OCI-LY1 (cell line): ENCODE results near the gene MRPL50.

Experiments
- H2AFZ ChIP-seq: fragments of 200-600 bp; sonication (generic), shearing (Covaris generic); 2 replicates; pipeline ENCODE4 v1.6.0; 2014; ENCODE audit warnings: antibody characterized with exemption, mild to moderate bottlenecking, low read length
- H3F3A ChIP-seq: fragments of 200-600 bp; sonication (generic), shearing (Covaris generic); 2 replicates; pipeline ENCODE4 v1.6.0; 2014; ENCODE audit warnings: mild to moderate bottlenecking, antibody characterized with exemption, low read length, moderate library complexity; ENCODE audit not compliant: insufficient read depth
- H3K27ac ChIP-seq: fragments of 200-600 bp; sonication (generic); 2 replicates; pipeline ENCODE4 v1.5.1; 2014; ENCODE audit warnings: low read length, mixed run types, mild to moderate bottlenecking, low read depth; ENCODE audit not compliant: poor library complexity, severe bottlenecking
- H3K27me3 ChIP-seq: fragments of 200-600 bp; sonication (generic); 2 replicates; pipeline ENCODE4 v1.6.0; 2014; ENCODE audit warnings: antibody characterized with exemption, mild to moderate bottlenecking, low read length, moderate library complexity; ENCODE audit not compliant: insufficient read depth
- H3K36me3 ChIP-seq: fragments of 200-600 bp; sonication (generic); 2 replicates; pipeline ENCODE4 v1.6.1; 2014; ENCODE audit warnings: mild to moderate bottlenecking, antibody characterized with exemption, low read length, moderate library complexity, mixed read lengths; ENCODE audit not compliant: insufficient read depth
- H3K4me1 ChIP-seq: fragments of 200-600 bp; sonication (generic); 2 replicates; pipeline ENCODE4 v1.5.1; 2014; ENCODE audit warnings: mild to moderate bottlenecking, low read length, moderate library complexity; ENCODE audit not compliant: insufficient read depth, severe bottlenecking
- H3K4me2 ChIP-seq: fragments of 200-600 bp; sonication (generic), shearing (Covaris generic); 2 replicates; pipeline ENCODE4 v1.6.1; 2014; ENCODE audit warnings: low read length
- H3K4me3 ChIP-seq: fragments of 200-600 bp; sonication (generic); 2 replicates; pipeline ENCODE4 v1.5.1; 2014; ENCODE audit warnings: low read length, low read depth, mild to moderate bottlenecking, mixed read lengths; ENCODE audit not compliant: poor library complexity, severe bottlenecking
- H3K79me2 ChIP-seq: fragments of 200-600 bp; shearing (Covaris generic); 2 replicates; pipeline ENCODE4 v1.6.1; 2016; ENCODE audit warnings: mixed run types, low read length, mixed read lengths; ENCODE audit not compliant: insufficient read depth
- H3K9ac ChIP-seq: fragments of 200-600 bp; sonication (generic), shearing (Covaris generic); 2 replicates; pipeline ENCODE4 v1.6.1; 2014; ENCODE audit warnings: mild to moderate bottlenecking, low read length, mixed read lengths
- H3K9me2 ChIP-seq: fragments of 200-600 bp; sonication (generic), shearing (Covaris generic); 2 replicates; pipeline ENCODE4 v1.6.1; 2014; ENCODE audit warnings: low read depth, mild to moderate bottlenecking, low read length, mixed read lengths
- H3K9me3 ChIP-seq: fragments of 200-600 bp; shearing (Covaris generic); 2 replicates; pipeline ENCODE4 v1.6.1; 2014; ENCODE audit warnings: low read length, mixed read lengths
- H4K20me1 ChIP-seq: fragments of 200-600 bp; sonication (generic), shearing (Covaris generic); 2 replicates; pipeline ENCODE4 v1.6.0; 2016; ENCODE audit warnings: mild to moderate bottlenecking, low read length; ENCODE audit not compliant: insufficient read depth
- CTCF ChIP-seq: fragments of 200-600 bp; sonication (generic), shearing (Covaris generic); IDR thresholded peaks from 2 replicates; pipeline ENCODE4 v1.5.1; 2017; ENCODE audit warnings: mild to moderate bottlenecking, antibody characterized with exemption, low read length, moderate library complexity, mixed read lengths
- EZH2 ChIP-seq: fragments of 200-600 bp; sonication (generic), shearing (Covaris generic); IDR thresholded peaks from 2 replicates; pipeline ENCODE4 v1.8.0; 2017; ENCODE audit warnings: borderline replicate concordance, mixed run types, mild to moderate bottlenecking, antibody characterized with exemption, low read length, moderate library complexity, mixed read lengths

The MRPL50 gene

DNA sequence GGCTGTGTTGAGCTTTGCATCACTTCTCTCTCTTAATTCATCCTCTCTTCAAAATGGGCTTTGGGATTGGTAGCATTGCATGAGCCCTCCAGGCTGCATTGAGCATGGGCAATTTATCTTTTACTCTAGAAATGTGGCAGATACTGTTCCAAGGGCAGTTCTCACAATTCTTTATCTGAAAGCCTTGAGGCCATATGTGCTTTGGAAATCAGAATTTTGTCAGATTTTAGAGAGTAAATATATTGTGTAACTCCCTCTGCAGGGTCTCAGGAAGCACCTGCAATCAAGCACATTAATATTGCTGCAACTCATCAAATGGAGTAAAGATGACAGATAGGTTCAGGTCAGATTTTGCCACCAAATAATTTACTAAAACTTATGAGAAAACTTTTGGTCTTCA is 19.6 kb upstream of the MRPL50 start:
- Histone ChIP-seq H3K9ac (no peak overlapping the region), H3F3A (no peaks in the 10 kb centered on the region), H3K36me3 (no peaks in the 10 kb centered on the region), H3K9me3 (peaks cover 3% of the 10 kb centered on the region), H3K79me2 (no peaks in the 10 kb centered on the region), H3K27ac (no peak overlapping the region), H2AFZ (no peak overlapping the region), H4K20me1 (no peaks in the 10 kb centered on the region), H3K4me3 (no peak overlapping the region), H3K4me1 (no peaks in the 10 kb centered on the region), H3K27me3 (no peaks in the 10 kb centered on the region), H3K4me2 (no peak overlapping the region), H3K9me2 (no peaks in the 10 kb centered on the region)
- TF ChIP-seq CTCF = no peak
- TF ChIP-seq EZH2 = no peak

DNA sequence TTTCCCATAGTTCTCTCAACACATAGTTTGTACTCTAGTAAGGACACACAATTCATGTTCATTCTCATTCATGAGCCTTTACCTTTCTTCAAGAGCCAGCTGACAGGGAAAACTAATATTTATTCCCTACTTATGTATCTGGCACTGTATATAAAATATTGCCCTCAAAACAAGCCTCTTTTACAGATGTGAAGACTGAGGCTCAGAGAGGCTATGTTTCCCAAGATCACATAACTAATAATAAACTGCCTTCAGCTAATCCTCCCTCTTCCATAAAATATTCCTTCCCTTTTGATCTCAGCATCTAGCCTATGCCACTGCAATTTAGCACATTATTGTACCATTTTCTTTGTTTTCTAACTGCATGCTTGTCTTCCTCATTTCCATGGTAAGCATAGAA is 19.0 kb upstream of the MRPL50 start:
- Histone ChIP-seq H3K36me3 (no peaks in the 10 kb centered on the region), H3K4me3 (no peak overlapping the region), H3F3A (no peaks in the 10 kb centered on the region), H3K9me2 (no peaks in the 10 kb centered on the region), H3K27me3 (no peaks in the 10 kb centered on the region), H2AFZ (no peak overlapping the region), H3K9me3 (peaks cover 7% of the 10 kb centered on the region), H4K20me1 (no peaks in the 10 kb centered on the region), H3K4me2 (no peak overlapping the region), H3K4me1 (no peaks in the 10 kb centered on the region), H3K79me2 (no peaks in the 10 kb centered on the region), H3K9ac (no peak overlapping the region), H3K27ac (no peak overlapping the region)
- TF ChIP-seq EZH2 = no peak
- TF ChIP-seq CTCF = no peak

- H3K9me3 ChIP-seq = peaks cover 14% of the 10 kb centered on the region
- no peaks in the 10 kb centered on the region for H3K27me3 ChIP-seq
- no peaks in the 10 kb centered on the region for H3K9me2 ChIP-seq
- H3K4me2 ChIP-seq = no peak overlapping the region
- no peak for TF ChIP-seq EZH2
- no peak for TF ChIP-seq CTCF
- no peak overlapping the region for H2AFZ ChIP-seq
- H4K20me1 ChIP-seq = no peaks in the 10 kb centered on the region
- H3K9ac ChIP-seq = no peak overlapping the region
- no peaks in the 10 kb centered on the region for H3K36me3 ChIP-seq
- no peaks in the 10 kb centered on the region for H3K79me2 ChIP-seq
- no peaks in the 10 kb centered on the region for H3F3A ChIP-seq
- no peaks in the 10 kb centered on the region for H3K4me1 ChIP-seq
- no peak overlapping the region for H3K4me3 ChIP-seq
- H3K27ac ChIP-seq = no peak overlapping the region
Measured at GRCh38 chr9:101415578-101415977, 17.2 kb upstream of the MRPL50 start.
